Activated T-cell treated with anti-CD3 and anti-CD28 coated beads for 48 hours (primary cell): ENCODE measurements around the gene CHDH.

ENCODE experiments used
- DNase-seq: peaks from one replicate; pipeline ENCODE4 v3.0.0-alpha.2; 2020; ENCODE audit warnings: low read depth

Gene CHDH

GRCh38 chr3:53789459-53789858 is 56.8 kb downstream of the CHDH start:
- no peak for DNase-seq

DNA sequence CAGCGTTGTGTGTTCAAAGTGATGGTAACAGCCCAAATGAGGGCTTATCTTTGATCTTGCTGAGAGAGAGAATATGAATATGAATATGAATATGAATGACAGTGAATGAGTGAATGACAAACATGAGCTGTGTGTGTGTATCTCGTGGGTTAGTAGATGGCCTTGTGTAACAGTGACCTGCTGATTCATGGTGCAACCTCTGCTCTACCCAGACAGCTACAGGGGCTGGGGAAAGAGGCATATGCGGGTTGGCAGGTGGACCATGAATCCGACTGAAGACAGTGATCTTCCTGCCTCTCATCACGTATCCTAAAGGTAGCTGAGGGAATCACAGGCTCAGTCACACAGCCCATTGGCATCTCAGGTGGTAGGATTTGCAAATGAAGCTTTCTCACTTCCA is 58.2 kb downstream of the CHDH start:
- DNase-seq: no peak

- no peak for DNase-seq
Measured at GRCh38 chr3:53787016-53787415, 59.2 kb downstream of the CHDH start.

DNA sequence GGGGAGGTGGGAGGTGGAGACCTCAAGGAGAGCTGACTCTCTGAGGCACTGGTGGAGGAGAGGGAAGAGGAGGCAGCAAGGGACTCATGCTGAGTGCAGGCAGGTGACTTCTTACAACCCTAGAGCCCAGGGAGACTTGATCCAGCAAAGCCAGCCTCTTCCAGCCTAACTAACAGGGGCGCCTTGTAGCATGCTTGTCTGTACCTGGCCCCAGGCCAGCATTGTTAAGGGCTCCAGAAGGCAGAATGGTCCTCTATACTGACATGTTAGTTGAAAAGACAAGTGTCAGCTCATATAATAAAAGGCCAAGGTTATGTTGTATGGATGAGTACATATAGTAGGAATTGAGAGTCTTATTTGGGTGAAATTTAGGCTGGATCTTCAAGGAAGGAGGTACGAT is 65.4 kb downstream of the CHDH start:
- no peak for DNase-seq

DNA sequence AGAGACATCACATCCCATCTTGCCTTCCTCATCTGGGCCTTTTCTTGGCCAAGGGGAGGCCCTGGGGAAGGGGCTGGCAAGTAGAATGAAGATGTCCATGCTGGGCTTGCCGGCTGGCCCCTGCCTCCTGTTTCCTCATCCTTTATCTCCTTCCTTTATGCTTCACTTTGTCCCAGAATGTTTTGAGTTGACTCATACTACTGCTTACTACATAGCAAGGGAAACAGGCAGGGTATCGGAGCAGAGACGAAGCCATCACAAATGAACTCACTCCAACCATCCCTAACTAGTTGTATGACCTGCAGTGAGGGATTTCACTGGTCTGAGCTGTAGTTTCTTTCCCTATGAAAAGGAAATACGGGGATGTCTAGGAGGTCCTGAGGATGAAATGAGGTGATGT is 66.0 kb downstream of the CHDH start:
- no peak for DNase-seq

DNA sequence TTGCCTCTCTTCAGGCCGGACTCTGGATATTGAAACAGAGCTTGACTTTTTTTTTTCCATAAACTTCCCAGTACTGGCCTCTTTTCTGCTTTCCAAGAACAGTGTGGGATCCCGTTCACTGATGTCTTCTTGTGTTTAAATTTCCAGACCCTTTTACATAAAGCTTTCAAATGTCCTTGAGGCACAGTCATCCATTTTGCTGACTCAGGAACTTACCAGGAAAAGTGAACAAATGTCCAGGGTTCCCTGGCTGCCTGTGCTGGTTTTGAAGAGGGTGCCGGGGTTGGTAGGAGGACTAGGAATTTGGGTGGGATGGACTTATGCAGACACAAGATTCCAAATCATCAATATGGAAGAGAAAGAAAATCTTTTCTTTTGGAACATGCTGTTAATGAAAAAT is 68.1 kb downstream of the CHDH start:
- DNase-seq: no peak

- DNase-seq: no peak
Measured at GRCh38 chr3:53777468-53777867, 68.8 kb downstream of the CHDH start.

- no peak for DNase-seq
Measured at GRCh38 chr3:53776494-53777101, 69.6 kb downstream of the CHDH start.

GRCh38 chr3:53775834-53776251 is 70.4 kb downstream of the CHDH start:
- no peak for DNase-seq

DNA sequence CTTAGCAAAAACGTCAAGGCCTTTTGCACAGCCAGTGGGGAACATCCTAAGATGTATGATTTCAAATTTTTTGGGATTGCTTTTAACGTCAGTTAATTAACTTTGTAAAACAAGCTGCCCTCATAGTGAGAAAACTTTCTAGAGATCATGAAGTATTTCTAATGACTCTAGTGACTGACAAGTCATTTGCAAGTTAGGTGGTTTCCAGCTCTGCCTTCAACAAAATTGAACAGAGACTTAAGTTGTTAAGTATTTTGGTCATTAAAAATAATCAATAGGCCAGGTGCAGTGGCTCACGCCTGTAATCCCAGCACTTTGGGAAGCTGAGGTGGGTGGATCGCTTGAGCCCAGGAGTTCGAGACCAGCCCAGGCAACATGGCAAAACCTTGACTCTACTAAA is 71.2 kb downstream of the CHDH start:
- DNase-seq: no peak

GRCh38 chr3:53774414-53774813 is 71.8 kb downstream of the CHDH start:
- DNase-seq: no peak

GRCh38 chr3:53773611-53774368 is 72.4 kb downstream of the CHDH start:
- DNase-seq: no peak

GRCh38 chr3:53773021-53773436 is 73.2 kb downstream of the CHDH start:
- DNase-seq: no peak

- no peak for DNase-seq
Measured at GRCh38 chr3:53772562-53772961, 73.7 kb downstream of the CHDH start.

GRCh38 chr3:53768478-53769459 is 77.5 kb downstream of the CHDH start:
- no peak for DNase-seq

- no peak for DNase-seq
Measured at GRCh38 chr3:53766706-53767105, 79.5 kb downstream of the CHDH start.

DNA sequence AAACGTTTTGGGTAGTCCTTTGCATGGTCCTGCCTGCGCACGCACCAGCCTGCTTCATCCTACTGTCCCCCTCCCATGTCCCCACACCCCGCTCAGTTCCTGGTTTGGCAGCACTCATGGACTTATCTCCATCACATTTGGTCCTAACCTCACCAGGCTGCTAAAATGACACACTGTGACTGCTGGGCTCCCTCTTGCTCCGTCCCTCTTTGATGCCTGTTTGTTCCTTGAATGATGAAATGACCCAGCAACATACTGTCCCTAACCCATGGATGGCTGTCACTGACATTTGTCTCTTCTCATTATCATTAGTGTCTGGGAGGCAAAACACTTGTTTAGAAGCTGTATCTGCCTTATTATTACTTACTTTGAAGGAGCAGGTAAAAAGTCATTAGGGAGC is 80.5 kb downstream of the CHDH start:
- no peak for DNase-seq

DNA sequence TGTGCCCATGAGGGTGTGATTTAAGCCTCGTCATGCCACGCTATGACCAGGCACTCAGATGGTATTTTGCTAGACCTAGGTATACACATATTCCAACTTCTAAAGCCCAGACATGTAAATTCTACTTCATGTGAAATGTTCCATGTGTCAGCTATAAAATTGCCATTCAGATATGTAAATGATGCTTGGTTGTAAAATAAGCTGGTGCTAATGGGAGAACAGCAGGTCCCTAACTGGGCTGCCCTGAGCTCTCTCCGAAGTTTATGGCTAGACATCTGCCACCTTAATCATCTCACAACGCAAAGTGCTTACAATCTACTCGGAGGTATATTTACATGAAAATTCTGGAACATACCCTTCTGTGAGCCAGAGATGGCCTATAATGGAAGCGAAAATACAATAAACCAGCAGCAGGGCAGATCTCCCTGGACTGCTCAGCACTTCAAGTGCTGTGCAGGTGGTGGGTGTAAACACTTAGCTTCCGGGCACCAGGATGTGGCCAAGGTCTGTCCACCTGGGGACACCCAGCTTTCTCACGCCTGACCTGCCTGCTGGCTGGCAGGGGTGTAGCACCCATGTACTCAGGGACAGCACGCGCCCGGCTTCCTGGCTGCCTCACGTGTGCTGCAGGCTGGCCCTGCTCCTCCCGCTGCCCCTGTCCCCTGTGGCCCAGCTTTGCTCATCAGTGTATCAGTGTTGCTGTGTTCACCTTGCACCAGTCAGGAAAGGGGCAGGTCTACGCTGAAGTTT is 82.0 kb downstream of the CHDH start:
- DNase-seq: no peak

DNA sequence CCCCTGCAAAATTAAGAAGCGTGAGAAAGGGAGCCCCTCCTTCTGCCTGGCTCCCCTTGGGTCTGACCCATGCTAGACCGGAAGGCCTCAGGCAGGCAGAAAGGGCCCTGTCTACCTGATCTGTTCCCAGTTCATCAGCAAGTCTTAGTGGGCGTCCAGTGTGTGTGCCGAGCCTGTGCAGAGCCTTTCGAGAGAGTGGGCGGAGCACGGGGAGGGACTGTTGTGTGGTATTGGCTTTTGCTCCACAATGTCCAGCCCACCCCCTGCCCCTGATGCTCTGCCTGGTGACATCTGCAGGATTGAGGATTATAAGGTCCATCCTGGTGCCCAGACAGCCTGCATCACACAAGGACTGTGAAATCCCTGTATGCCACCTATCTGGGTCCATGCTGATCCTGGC is 82.9 kb downstream of the CHDH start:
- DNase-seq: no peak
